GM12801 (cell line): ENCODE results near the gene TNFSF4.

Experiments
- TF ChIP-seq, protein P1 (sequence below): IDR thresholded peaks from one replicate; pipeline ENCODE4 v1.5.1; 2011; ENCODE audit warnings: control low read depth; ENCODE audit not compliant: insufficient read length; ENCODE audit errors: extremely low read depth

TNFSF4 gene

GRCh38 chr1:173222149-173223030, 15.3 kb upstream of the TNFSF4 start:
- TF ChIP-seq, protein P1, sequence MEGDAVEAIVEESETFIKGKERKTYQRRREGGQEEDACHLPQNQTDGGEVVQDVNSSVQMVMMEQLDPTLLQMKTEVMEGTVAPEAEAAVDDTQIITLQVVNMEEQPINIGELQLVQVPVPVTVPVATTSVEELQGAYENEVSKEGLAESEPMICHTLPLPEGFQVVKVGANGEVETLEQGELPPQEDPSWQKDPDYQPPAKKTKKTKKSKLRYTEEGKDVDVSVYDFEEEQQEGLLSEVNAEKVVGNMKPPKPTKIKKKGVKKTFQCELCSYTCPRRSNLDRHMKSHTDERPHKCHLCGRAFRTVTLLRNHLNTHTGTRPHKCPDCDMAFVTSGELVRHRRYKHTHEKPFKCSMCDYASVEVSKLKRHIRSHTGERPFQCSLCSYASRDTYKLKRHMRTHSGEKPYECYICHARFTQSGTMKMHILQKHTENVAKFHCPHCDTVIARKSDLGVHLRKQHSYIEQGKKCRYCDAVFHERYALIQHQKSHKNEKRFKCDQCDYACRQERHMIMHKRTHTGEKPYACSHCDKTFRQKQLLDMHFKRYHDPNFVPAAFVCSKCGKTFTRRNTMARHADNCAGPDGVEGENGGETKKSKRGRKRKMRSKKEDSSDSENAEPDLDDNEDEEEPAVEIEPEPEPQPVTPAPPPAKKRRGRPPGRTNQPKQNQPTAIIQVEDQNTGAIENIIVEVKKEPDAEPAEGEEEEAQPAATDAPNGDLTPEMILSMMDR: no peak

GRCh38 chr1:173220157-173220556, 13.0 kb upstream of the TNFSF4 start:
- TF ChIP-seq, protein P1: no peak

- TF ChIP-seq, protein P1: no peak
These were observed 6.5 kb upstream of the TNFSF4 start for GRCh38 chr1:173213665-173214064.

- TF ChIP-seq, protein P1: no peak
These were observed 5.9 kb upstream of the TNFSF4 start for GRCh38 chr1:173212952-173213491.

DNA sequence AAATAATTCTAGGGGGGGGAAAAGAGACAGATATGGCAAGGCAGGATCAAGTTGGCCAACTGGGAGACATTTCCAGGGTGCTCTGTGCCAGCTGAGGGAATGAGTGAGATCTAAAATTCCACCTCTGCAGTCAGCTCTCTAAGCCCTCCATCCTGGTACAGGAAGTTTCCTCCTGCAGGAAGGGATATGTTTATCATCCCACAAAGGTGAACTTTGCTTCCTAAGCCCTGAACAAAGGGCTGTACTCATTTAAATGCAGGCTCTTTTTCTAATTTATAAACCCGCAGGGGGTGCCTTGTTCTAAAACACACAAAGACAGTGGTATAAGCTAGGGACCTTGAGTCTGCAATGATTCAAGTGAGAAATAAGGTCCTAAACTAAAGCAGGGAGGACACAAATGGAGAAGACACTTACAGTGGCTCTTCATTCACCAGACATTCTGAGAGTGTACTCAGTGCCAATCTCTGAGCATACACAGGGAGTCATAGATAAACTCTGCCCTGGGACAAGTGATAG, 3.6 kb upstream of the TNFSF4 start:
- TF ChIP-seq, protein P1: no peak

DNA sequence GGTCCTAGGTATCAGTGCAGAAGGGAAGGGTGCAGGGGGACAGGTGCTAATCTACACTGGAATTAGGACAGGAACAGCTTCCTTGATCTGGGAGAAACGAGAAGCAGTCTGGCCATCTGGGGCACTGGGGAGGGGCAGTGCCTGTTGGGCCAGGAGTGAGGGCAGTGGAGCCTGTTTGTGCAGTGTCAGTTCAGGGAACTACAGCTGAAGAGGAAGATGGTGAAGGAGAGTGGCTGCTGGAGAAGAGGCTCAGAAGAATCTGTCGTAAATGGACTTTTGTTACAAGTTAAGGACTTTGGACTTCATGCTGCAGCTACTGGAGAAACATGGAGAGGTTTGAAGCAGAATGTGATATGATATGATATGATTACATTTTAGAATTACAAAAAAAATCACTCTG, 3.2 kb upstream of the TNFSF4 start:
- TF ChIP-seq, protein P1: no peak

DNA sequence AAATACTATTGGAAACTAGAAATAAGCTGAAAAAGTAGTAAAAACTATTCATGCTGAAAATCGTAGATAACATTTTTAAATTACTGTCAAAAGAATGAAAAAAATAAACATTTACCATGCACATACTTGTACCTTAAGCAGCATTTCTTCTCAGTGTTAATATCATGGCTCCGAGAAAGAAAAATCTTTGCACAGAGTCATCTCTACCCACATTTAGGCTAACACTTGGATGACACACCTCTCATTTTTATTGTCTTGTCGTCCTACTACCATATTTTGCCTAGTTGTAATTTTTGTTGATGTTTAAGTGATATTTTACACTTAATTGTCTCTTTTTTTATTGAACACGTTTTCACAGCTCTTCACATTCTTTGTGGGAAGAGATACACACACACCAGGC, 1.7 kb upstream of the TNFSF4 start:
- TF ChIP-seq, protein P1: no peak
